ENCODE measurements around the gene CCR9.

The CCR9 gene

DNA sequence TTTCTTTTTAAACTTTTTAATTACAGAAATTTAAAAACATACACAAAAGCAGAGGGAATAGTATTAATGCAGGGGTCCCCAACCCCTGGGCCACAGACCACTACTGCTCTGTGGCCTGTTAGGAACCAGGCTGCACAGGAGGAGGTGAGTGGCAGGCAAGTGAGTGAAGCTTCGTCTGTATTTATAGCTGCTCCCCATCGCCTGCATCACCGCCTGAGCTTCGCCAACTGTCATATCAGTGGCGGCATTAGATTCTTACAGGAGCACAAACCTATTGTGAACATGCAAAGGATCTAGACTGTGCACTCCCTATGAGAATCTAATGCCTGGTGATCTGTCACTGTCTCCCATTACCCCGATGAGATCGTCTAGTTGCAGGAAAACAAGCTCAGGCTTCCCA, 22.4 kb downstream of the CCR9 start:
- no peak overlapping the region for H3K27ac ChIP-seq (ENCODE audit: low read depth, low read length)
- no peaks in the 10 kb centered on the region for H3K4me1 ChIP-seq (ENCODE audit: control insufficient read depth, insufficient read depth, low read length)
- no peak overlapping the region for H3K9ac ChIP-seq (ENCODE audit: low read length)
- no peak overlapping the region for H3K4me3 ChIP-seq (ENCODE audit: low read depth, low read length)
- 0 out of 2 replicates have a peak, but pooled peaks cover 6% of the 10 kb centered on the region for H3K27me3 ChIP-seq (ENCODE audit: control insufficient read depth, insufficient read depth, low read length)
- H3K36me3 ChIP-seq (ENCODE audit: control insufficient read depth, insufficient read depth, low read length) = no peaks in the 10 kb centered on the region
- H3K9me3 ChIP-seq (ENCODE audit: control insufficient read depth, insufficient read depth, low read depth, low read length) = no peaks in the 10 kb centered on the region

DNA sequence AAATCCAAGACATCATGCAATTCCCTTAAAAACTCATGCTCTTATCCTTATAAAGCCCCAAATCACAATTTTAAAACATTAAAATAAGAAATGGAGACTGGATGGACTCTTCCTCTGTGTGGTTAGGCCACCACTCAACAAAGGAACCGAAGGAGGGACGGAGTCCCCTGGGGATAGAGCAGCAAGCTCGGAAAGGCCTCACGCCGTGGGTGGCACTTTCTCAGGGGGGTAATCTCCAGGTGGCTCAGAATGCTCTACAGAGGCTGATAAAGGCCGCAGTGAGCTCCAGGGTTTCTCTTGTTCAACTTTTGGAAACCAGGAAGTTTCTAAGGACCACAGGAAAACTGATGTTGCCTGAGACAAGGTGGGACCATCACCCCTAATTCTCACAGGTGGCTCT, 23.2 kb downstream of the CCR9 start:
- Histone ChIP-seq H3K4me3 (ENCODE audit: low read depth, low read length) (no peak overlapping the region), H3K27me3 (ENCODE audit: control insufficient read depth, insufficient read depth, low read length) (peaks cover 11% of the 10 kb centered on the region), H3K9me3 (ENCODE audit: control insufficient read depth, insufficient read depth, low read depth, low read length) (no peaks in the 10 kb centered on the region), H3K9ac (ENCODE audit: low read length) (no peak overlapping the region), H3K27ac (ENCODE audit: low read depth, low read length) (no peak overlapping the region), H3K4me1 (ENCODE audit: control insufficient read depth, insufficient read depth, low read length) (no peaks in the 10 kb centered on the region), H3K36me3 (ENCODE audit: control insufficient read depth, insufficient read depth, low read length) (no peaks in the 10 kb centered on the region)

DNA sequence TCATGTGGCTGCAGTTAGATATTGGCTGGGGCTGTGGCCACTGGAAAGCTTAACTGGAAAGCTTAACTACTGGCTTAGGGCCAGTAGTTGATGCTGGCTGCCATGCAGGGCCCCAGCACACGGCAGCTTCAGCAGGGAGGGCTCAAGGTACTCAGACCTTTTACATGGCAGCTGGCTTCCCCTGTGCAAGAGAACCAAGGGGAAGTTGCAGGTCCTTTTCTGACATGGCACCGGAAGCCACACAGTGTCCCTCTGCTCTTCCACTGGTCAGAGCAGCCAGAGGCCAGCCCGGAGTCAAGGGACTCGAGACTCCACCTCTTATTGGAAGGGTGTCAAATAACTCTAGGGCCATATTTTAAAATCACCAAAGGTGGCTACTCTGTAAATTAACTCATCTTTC, 24.5 kb downstream of the CCR9 start:
- Histone ChIP-seq H3K36me3 (ENCODE audit: control insufficient read depth, insufficient read depth, low read length) (no peaks in the 10 kb centered on the region), H3K4me1 (ENCODE audit: control insufficient read depth, insufficient read depth, low read length) (peaks cover 7% of the 10 kb centered on the region; the same call in 1 of the 2 replicates), H3K9ac (ENCODE audit: low read length) (no peak overlapping the region)

DNA sequence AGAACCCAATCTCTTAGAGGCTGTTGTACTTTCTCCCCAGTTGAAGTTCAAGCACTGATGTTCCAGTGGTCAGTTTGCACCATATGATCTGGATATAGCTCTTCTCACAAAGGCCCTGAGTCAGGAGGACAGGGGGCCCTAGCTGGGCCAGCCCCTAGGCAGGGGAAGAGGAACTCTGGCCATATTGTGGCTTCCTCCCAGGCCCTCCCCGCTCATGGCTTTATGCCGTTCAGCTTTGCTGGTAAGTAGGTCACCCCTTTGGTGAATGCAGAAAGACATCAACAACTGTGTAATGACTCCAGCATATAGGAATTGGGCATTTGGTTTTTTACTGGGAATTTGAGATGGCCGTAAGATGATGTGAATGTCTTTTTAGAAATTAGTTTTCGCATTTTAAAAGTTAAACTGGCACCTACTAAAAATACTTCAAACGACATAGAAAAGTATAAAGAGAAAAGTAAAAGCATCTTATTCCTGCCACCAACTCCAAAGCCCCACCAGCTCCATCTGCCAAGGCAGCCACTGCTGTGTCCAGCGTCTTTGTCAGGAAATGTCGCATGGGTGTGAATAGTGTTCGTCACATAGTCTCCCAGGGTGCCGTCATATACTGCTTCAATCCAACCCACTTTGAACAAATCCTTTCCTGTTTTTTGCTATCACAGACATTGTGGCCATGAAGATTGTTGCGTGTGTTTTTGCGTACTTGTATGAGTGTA, 25.3 kb downstream of the CCR9 start:
- Histone ChIP-seq H3K4me1 (ENCODE audit: control insufficient read depth, insufficient read depth, low read length) (peaks cover 11% of the 10 kb centered on the region; the same call in 1 of the 2 replicates), H3K4me3 (ENCODE audit: low read depth, low read length) (no peak overlapping the region), H3K36me3 (ENCODE audit: control insufficient read depth, insufficient read depth, low read length) (no peaks in the 10 kb centered on the region), H3K9me3 (ENCODE audit: control insufficient read depth, insufficient read depth, low read depth, low read length) (no peaks in the 10 kb centered on the region), H3K27me3 (ENCODE audit: control insufficient read depth, insufficient read depth, low read length) (peaks cover 22% of the 10 kb centered on the region), H3K27ac (ENCODE audit: low read depth, low read length) (no peak overlapping the region), H3K9ac (ENCODE audit: low read length) (no peak overlapping the region)

More for the DNA sequence above, 24.5 kb downstream of the CCR9 start:
- H3K4me3 ChIP-seq (ENCODE audit: low read depth, low read length) = no peak overlapping the region
- H3K27me3 ChIP-seq (ENCODE audit: control insufficient read depth, insufficient read depth, low read length) = peaks cover 17% of the 10 kb centered on the region
- no peak overlapping the region for H3K27ac ChIP-seq (ENCODE audit: low read depth, low read length)
- no peaks in the 10 kb centered on the region for H3K9me3 ChIP-seq (ENCODE audit: control insufficient read depth, insufficient read depth, low read depth, low read length)

DNA sequence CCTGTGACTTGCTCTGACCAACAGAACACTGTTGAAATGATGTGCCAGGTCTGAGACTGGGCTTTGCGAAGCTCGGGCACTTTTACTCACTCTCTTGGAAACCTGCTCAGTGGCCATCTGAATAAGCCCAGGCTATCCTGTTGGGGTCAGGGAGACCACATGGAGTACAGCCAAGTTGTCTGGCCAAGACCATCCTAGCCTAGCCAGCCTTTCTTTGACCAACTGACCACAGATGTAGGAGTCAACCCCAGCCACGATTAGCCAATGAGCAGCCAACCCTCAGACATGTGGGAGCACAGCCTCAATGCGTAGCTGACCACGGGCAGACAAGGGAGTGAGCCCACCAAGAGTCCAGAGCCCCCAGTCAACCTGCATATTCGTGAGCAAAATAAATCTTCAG, 26.1 kb downstream of the CCR9 start:
- no peak overlapping the region for H3K27ac ChIP-seq (ENCODE audit: low read depth, low read length)
- no peak overlapping the region for H3K9ac ChIP-seq (ENCODE audit: low read length)
- peaks cover 22% of the 10 kb centered on the region for H3K27me3 ChIP-seq (ENCODE audit: control insufficient read depth, insufficient read depth, low read length)
- H3K9me3 ChIP-seq (ENCODE audit: control insufficient read depth, insufficient read depth, low read depth, low read length) = no peaks in the 10 kb centered on the region
- H3K36me3 ChIP-seq (ENCODE audit: control insufficient read depth, insufficient read depth, low read length) = no peaks in the 10 kb centered on the region
- peaks cover 11% of the 10 kb centered on the region; the same call in 1 of the 2 replicates for H3K4me1 ChIP-seq (ENCODE audit: control insufficient read depth, insufficient read depth, low read length)
- H3K4me3 ChIP-seq (ENCODE audit: low read depth, low read length) = no peak overlapping the region

DNA sequence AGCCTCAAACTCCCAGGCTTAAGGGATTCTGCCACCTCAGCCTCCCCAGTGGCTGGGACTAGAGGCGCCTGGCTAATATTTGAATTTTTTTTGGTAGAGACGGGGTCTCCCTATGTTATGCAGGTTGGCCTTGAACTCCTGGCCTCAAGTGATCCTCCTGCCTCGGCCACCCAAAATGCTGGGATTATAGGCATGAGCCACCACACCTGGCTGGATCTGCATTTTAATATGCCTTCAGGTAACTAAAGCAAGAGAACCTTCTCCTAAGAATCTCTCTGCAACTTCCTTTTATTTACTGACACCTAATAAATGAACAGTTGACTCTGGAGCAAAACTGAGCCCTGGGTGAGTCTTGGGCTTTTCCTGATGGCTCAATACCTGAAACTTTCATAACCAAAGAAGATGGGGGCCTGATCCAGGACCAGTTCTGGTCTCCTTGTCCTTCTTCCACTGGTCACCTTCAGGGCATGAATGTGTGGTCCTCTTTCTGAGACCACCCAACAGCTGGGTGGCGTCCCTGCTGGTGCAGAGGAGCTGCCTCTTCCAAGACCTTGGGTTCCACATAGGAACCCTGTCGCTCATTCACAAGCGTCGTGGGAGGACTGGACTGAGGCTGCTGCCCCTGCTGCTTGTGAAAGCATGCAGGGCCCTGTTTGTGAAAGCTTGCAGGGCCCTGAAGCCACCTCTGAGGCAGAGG, 28.2 kb downstream of the CCR9 start:
- Histone ChIP-seq H3K9me3 (ENCODE audit: control insufficient read depth, insufficient read depth, low read depth, low read length) (no peaks in the 10 kb centered on the region), H3K27ac (ENCODE audit: low read depth, low read length) (no peak overlapping the region), H3K27me3 (ENCODE audit: control insufficient read depth, insufficient read depth, low read length) (peaks cover 22% of the 10 kb centered on the region), H3K9ac (ENCODE audit: low read length) (no peak overlapping the region), H3K4me3 (ENCODE audit: low read depth, low read length) (no peak overlapping the region), H3K36me3 (ENCODE audit: control insufficient read depth, insufficient read depth, low read length) (peaks cover 3% of the 10 kb centered on the region; the same call in 1 of the 2 replicates), H3K4me1 (ENCODE audit: control insufficient read depth, insufficient read depth, low read length) (peaks cover 11% of the 10 kb centered on the region; the same call in 1 of the 2 replicates)

DNA sequence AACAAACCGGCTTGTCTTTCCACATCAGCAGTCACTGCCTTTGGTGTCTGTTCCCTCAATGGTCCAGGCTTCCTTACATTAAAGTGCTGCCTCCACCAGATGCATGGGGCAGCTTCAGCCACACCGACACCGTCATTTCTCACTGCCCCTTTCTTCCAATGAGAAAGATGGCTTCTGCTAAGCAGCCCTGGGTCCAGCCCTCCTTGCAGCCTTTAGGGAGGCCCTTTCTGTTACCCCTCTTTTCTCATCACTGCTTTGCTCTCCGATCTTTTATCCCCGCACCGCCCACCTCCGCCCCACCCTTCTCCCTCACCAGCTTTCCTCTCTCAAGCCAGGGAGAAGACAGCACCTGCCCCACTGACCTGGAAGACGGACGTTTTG, 28.7 kb downstream of the CCR9 start:
- Histone ChIP-seq H3K27ac (ENCODE audit: low read depth, low read length) (no peak overlapping the region), H3K36me3 (ENCODE audit: control insufficient read depth, insufficient read depth, low read length) (peaks cover 3% of the 10 kb centered on the region; the same call in 1 of the 2 replicates), H3K4me3 (ENCODE audit: low read depth, low read length) (no peak overlapping the region), H3K9me3 (ENCODE audit: control insufficient read depth, insufficient read depth, low read depth, low read length) (no peaks in the 10 kb centered on the region), H3K27me3 (ENCODE audit: control insufficient read depth, insufficient read depth, low read length) (peaks cover 22% of the 10 kb centered on the region), H3K9ac (ENCODE audit: low read length) (no peak overlapping the region), H3K4me1 (ENCODE audit: control insufficient read depth, insufficient read depth, low read length) (peaks cover 11% of the 10 kb centered on the region; the same call in 1 of the 2 replicates)

DNA sequence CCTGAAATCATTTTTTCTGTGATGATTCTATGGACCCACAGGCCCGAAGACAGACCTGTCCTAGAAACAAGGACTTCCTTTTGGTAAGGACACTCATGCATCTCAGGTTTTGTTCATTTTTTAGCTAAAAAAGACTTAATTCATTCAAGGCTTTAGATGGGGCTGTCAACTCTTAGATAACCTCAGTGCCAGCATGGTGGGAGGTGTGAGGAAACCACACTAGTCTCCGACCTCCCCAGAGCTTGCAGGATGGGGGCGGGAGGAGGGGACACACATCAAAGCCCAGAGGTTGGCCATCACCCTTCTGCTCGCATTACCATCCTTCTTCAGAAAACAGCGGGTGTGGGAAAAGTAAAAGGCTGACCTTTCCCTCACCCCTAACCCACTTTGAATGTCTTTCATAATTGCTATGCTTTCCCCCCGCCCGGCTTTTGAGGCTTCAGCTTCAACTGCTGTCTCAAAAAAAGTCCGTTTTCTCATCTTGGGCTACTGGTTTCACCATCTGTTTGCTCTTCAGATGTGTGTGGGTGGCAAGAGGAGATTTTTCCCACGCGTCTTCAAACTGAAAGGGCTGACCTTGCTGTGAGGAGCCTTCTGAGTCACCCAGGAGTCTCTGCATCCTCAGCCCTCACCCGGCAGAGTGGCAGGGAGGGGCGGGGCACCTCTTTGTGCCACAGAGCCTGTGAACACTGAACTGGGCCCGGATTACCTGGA, 29.3 kb downstream of the CCR9 start:
- Histone ChIP-seq H3K27me3 (ENCODE audit: control insufficient read depth, insufficient read depth, low read length) (peaks cover 22% of the 10 kb centered on the region), H3K36me3 (ENCODE audit: control insufficient read depth, insufficient read depth, low read length) (peaks cover 5% of the 10 kb centered on the region), H3K4me3 (ENCODE audit: low read depth, low read length) (no peak overlapping the region), H3K4me1 (ENCODE audit: control insufficient read depth, insufficient read depth, low read length) (peaks cover 11% of the 10 kb centered on the region; the same call in 1 of the 2 replicates), H3K9ac (ENCODE audit: low read length) (no peak overlapping the region), H3K27ac (ENCODE audit: low read depth, low read length) (no peak overlapping the region), H3K9me3 (ENCODE audit: control insufficient read depth, insufficient read depth, low read depth, low read length) (no peaks in the 10 kb centered on the region)

DNA sequence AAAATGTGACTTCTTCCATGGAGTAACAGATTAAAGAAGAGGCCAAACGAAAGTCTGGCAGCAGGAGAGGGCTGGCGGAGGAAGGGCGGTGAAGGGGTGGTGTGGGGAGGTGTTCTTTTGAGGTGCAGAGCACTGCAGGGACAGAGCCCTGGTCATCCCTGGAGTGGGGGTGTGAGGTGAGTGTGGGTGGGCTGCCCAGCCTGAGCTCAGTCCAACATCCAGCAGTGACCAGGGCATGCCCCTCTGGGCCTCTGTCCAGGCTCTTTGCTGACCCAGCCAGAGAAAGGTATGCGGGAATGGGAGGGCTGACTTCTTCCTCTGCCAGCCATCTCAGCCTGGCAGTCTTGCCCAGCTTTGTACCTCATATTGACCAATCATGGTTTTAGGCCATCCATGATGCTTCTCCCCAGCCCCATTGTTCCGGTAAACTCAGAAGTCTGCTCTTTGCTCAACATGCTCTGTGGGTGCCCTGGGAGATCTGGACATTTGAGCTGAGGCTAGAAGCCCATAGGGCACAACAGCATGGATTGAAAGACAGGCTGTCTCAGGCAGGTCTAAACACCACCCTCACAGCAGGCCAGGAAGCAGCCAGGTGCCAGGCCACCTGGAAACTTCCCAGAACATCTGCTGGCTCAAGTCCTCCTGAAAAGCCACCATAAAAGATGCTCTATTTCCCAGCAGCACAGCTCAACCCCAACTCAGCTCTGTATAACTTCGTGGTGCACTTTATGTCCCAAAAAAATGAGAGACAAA, 31.0 kb downstream of the CCR9 start:
- H3K36me3 ChIP-seq (ENCODE audit: control insufficient read depth, insufficient read depth, low read length) = peaks cover 21% of the 10 kb centered on the region
- H3K9ac ChIP-seq (ENCODE audit: low read length) = no peak overlapping the region
- H3K4me1 ChIP-seq (ENCODE audit: control insufficient read depth, insufficient read depth, low read length) = peaks cover 11% of the 10 kb centered on the region; the same call in 1 of the 2 replicates
- no peaks in the 10 kb centered on the region for H3K9me3 ChIP-seq (ENCODE audit: control insufficient read depth, insufficient read depth, low read depth, low read length)
- no peak overlapping the region for H3K27ac ChIP-seq (ENCODE audit: low read depth, low read length)
- H3K4me3 ChIP-seq (ENCODE audit: low read depth, low read length) = no peak overlapping the region
- peaks cover 22% of the 10 kb centered on the region for H3K27me3 ChIP-seq (ENCODE audit: control insufficient read depth, insufficient read depth, low read length)

DNA sequence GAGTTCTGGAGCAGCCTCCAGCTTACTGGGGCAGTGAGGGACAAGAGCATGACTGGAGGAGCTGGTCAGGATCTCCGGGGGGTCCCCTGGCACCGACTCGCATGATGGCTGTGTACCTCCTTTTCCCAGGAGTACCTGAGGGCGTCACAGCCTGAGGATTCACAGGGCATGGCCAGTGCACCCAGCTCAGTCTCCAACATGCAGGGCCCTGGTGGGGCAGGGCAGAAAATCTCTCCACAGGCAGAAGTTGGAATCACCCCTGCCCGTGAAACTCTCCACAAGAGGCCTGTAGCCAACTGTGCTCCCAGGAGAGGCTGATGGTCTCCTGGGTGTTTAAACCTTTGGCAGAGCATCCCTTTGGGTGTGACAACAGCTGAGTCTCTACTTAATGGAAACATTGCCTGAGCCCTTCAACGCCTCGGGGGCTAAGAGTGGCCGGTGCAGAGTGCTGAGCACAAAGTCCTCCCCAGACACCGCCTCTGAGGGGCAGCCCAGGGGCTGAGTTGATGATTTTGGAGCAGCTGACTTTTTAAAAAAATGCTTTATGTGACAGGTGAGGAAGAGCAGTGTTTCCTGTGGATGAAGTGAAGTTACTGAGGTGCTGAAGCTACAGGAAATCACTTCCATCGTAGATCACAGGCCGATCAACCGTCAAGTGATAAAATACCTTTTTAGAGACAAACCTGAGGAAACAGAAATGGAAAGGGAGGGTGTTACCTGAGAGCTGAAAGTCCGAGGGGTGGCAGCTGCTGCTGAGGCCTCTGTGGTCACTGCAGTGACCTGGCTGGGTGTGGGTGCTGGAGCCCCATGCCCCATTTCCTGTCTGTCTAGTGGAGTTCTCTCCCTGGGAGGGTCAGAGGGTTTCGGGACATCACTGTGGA, 35.1 kb downstream of the CCR9 start:
- H3K27ac ChIP-seq (ENCODE audit: low read depth, low read length) = no peak overlapping the region
- no peak overlapping the region for H3K4me3 ChIP-seq (ENCODE audit: low read depth, low read length)
- peaks cover 44% of the 10 kb centered on the region for H3K36me3 ChIP-seq (ENCODE audit: control insufficient read depth, insufficient read depth, low read length)
- no peak overlapping the region for H3K9ac ChIP-seq (ENCODE audit: low read length)
- H3K4me1 ChIP-seq (ENCODE audit: control insufficient read depth, insufficient read depth, low read length) = no peaks in the 10 kb centered on the region
- no peaks in the 10 kb centered on the region for H3K9me3 ChIP-seq (ENCODE audit: control insufficient read depth, insufficient read depth, low read depth, low read length)
- no peaks in the 10 kb centered on the region for H3K27me3 ChIP-seq (ENCODE audit: control insufficient read depth, insufficient read depth, low read length)

All from HUES6 (cell line).